OCI-M2 (cell line): ENCODE results near the gene SRGAP3.
"Not testable (repeated sequence)": the region's sequence is repeated elsewhere in the genome, so short reads cannot be mapped to it uniquely, and the experiment has no call there.

Source experiments
- DNase-seq: peaks from one replicate; lab custom pipeline; 2025; ENCODE audit not compliant: unreplicated experiment; lab: John Stamatoyannopoulos, UW

Gene SRGAP3

DNA sequence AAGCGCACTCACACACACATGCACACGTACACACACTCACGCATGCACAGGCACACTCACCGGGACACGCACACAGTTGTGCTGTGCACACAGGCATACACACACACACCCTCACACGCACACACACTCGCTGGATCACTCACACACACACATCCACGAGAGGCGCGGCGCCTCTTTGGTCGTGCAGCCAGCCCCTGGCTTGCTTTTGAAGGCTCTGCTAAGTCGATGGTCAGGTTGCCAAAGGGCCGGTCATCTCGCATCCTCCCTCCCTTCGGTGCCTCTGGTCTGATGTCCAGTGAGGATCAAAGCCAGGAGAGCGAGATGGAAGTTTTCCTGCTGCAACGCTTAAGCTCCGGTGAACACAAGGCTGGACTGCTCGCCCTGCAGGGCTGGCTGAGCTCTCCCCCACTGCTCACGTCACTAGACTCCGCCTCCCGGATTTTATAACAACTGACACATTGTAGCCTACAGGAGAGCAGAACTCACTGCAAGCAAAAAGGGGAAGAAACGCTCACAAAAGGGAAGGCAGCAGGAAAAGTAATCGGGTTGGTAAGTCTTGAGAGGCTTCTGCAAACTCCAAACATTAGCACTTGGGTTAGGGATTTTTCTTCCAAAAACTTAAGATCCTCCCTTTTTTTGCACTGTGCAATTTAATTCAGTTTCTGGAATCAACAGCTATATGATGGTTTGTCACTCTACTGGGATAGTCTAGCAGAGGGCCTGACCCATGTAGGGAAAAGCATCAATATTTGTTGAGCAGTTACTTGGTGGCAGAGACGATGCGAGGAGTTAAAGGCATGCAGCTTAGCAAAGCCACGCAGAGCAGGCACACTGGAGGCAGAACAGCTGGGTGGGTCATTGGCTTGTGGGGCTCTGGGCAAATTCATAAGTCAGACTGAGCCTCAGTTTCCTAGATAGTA, at the start of gene SRGAP3:
TSS of gene SRGAP3 (minus strand) at position 374 of the 920 bp plus-strand sequence. CDS start 695 bp downstream, outside the sequence.
- DNase-seq: peak; percentile 57

DNA sequence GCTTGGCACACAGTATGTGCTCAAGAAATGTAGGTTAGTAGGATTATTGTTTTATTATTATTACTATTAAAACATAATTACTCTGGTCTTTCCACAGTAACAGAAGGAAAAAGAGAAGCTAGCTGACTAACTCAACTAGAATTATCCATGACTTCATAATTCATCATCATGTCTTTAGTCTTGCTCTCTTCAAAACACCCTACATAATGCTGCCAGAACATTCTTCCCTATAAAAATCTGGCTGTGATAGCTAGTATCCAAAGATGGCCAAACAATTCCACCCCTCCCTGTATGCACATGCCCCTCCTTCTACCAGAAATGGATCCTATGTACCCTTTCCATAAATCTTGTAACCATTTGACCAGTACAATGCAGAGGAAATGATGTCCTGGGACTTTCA, 48.8 kb upstream of the SRGAP3 start:
- no peak for DNase-seq

DNA sequence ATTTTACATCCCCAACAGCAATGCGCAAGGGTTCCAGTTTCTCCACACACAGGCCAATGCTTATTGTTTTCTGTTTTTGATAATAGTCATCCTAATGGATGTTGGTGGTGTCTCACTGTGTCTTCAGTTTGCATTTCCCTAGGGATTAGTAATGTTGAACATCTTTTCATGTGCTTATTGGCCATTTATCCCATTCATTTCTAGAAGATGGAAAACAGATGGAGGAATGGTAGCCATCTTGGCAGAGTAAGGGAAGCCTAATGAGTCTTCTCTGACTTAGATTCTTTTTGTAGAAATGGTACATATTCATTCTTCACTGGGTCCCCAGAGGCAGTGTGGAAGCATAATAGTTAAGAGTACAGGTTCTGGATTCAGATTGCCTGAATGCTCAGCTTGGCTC, 46.8 kb upstream of the SRGAP3 start:
- no peak for DNase-seq

DNA sequence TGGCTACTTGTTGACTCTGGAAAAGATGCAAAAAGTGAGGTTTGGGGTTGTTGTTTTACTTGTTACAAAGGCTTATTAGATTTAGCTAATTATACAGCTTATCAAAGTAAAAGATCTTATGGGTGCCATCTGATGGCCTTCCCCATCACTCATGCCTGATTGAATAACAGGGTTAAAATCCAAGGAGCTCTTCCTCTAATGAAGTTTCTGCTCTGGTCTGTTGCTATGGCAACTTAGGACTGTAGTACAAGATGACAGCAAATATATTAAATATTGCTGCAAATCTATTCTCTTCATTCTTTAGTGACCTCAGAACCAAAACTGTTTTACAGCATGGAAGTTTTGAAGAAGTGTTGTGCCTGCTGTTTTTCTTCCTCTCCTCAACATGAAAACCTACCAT, 45.6 kb upstream of the SRGAP3 start:
- DNase-seq: no peak

DNA sequence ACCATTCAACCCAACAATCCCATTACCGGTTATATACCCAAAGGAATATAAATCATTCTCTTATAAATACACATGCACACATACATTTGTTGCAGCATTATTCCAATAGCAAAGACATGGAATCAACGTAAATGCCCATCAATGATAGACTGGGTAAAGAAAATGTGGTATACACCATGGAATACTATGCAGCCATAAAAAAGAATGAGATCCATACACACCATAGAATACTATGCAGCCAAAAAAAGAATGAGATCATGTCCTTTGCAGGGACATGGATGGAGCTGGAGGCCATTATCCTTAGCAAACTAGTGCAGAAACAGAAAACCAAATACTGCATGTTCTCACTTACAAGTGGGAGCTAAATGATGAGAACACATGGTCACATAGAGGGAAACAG, 44.5 kb upstream of the SRGAP3 start:
- not testable (repeated sequence) for DNase-seq

DNA sequence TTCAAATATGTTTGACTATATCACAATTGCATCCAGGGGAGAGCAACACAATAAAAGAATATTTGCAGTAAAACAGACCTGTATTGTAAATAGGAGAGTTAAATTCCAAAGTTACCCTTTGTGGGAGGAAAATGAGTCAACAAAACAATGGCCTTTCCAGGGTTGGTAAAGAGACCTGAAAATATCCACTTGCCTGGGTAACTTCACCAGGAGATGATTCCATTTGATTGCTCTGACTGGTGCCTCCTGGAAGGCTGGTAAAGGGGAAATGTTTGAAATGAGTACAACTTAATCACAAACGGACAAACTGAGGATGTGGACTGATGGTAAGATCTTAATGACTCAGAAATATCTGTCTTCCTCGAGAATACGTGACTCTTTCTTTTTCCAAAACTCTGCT, 43.6 kb upstream of the SRGAP3 start:
- no peak for DNase-seq

DNA sequence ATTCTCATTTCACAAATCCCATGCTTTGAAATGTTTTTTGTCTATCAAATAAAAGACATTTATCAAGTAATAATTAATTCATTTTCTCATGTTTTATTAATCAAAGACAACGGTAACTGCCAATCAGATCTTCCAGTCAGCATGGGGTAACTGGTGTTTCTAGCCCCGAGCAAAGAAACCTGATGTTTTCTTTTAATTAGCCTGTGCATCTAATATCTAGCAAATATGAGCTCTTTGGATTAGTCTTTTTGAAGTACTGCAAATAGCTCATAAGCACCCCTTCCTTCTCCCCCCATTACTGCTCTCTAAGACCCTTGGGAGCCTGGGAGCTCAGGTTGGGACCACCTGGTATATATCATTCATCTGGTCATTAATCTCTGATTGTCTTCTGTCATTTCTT, 43.1 kb upstream of the SRGAP3 start:
- DNase-seq: no peak

DNA sequence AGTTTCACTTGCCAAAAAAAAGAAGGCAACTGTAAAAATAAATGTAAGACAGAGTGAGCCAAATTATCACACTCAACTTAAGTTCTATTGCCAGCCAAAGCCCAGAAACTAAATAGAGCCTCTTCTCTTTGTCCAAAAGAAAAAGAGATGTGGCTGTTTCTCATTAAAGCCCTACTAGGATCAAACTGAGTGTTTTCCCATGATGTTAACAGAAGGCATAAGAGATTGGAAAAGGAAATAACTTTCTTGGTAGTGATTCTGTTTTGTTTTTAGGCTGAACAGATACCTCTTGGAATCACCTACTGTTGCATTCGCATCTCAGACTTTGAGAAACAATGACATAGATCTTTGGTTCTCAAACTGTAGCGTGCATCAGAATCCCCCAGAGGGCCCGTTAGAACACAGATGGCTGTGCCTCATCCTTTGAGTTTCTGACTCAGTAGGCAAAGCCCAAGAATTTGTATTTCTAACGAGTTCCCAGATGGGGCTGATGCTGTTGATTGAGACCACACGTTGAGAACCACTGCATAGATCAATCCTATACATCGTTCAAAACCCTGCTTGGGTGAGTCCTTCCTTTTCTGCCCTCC, 42.5 kb upstream of the SRGAP3 start:
- no peak for DNase-seq

DNA sequence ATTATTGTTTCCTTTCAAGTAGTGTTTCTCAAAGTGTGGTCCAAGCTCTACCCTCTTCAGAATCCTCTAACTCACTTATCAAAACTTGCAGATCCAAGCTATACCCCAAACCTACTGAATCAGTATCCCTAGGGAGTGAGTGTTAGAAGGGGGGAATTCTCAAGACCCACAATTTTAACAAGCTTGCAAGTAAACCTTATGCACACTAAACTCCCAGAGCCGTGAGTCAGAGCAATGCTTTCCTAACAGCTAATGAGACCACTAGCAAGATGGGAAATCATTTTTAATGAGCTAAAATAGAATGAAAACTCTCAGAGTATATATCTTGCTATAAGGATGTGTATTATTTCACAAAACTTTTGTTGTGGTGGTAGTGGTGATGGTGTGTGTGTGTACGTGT, 41.1 kb upstream of the SRGAP3 start:
- no peak for DNase-seq

DNA sequence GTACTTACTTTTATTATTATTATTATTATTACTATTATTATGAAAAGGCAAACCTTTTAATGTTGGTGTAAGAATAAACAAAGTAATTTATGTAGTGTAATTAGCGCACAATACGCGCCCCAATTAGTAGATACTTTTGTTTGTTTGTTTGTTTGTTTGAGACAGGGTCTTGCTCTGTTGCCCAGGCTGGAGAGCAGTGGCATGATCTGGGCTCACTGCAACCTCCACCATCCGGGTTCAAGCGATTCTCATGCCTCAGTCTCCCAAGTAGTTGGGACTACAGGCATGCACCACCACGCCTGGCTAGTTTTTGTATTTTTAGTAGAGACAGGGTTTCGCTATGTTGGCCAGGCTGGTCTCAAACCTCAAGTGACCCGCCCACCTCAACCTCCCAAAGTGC, 32.1 kb upstream of the SRGAP3 start:
- DNase-seq: not testable (repeated sequence)

DNA sequence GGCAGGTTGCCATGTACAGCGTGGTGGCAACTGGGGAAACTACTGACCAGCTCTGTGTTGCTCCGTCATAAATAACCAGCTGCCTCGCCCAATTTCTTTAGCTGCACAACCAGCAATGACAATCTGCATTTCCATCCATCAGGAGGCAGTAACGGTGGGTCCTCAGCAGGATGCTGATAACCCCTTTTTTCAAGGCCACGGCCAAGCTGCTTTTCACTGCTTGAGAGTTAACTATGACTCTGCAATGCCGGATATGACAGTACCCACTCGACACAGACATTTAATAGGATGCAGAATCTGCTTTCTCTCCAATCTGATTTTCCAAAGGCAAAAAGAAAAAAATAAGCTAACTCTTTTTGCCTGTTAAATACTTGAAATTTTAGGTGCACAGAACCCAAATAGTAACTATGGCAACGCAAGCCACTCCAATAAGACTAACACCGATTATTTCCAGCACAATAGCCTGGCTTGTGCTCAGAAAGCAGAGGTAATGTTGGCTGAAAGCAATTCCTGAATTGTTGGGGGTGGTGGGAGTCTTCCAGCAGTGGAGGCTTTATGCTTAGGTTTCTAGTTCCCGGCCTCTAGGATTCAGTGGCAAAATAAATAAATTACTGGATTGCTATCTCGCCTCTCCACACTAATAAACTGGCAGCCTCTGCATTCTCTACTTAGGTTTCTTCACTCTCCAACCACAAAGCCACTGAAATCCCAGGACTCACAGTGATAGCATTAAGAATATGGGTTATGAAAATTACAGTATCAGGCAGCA, 31.2 kb upstream of the SRGAP3 start:
- no peak for DNase-seq

DNA sequence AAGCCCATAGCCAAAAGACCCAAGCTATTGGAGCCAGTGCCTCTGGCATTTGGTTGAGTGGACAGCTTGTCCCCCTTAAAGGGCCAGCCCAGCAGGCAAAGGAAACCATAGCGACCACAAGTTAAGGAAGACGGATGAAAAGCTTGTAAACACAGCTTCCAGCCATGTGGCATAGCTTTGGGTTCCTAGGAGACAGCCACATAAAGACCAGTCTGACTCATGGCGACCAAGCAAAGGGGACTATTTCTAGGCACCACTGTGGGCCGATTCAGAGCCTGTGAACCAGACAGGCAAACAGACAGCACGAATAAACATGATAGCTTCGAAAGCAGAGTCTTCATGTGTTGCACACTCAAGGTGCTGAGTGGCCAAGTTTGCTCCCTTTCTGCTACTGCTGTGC, 30.5 kb upstream of the SRGAP3 start:
- no peak for DNase-seq

DNA sequence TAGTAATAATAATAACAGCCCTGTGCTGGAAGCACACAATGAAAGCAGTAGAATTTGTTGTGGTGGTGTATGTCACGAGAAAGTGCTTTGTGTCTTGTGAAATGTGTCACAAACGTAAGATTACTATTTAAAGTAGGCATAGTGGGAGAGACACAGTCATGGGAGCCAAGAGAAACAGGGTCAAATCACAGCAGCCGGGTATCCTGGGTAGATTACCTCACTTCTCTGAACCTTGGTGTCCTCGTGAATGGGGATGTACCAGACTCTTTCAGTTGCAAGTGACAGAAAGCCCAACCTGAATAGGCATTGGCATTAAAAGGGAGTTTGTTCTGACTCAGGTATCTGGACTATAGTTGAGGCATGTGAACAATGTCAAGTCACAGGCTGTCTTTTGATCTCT, 29.1 kb upstream of the SRGAP3 start:
- DNase-seq: no peak

DNA sequence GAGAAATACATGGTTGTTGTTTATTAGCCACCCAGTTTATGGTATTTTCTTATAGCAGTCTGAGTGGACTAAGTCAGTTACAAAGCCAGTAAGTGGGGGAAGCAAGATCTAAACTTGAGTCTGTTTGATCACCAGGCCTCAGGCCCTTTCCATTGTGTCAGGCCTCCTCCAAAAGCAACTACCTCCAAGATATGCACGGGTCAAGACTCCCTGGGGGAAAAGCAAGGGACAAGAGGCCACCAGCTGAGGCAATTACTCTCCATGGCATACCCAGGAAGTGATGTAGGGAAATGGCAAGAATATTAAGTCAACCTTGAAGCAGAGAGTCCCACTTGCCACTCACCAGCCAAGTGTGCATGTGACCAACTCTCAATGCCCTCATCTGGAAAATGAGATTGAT, 28.6 kb upstream of the SRGAP3 start:
- no peak for DNase-seq

DNA sequence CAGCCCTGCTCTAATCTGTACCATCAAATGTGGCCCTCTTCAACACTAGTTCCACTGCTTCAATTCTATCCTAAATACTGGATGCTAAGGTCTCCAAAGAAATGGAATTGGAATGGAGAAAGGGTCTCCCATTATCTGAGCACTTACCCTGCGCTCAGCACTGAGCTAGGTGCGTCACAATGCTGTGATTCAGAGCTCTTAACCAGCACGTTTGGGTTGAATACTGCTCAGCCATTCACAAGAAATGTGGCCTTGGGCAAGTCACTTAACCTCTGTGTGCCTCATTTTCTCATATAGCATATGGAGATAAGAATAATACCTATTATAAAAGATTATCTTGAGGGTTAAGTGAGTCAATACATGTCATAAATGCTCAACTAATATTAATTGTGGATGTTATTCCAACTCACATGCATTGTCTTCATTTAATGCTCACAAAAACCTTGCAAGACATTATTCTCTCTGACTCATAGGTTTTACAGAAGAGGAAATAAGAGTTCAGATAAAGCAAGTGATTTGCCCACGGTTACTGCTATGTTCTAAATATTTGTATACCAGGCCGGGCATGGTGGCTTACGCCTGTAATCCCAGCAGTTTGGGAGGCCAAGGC, 27.4 kb upstream of the SRGAP3 start:
- DNase-seq: no peak

DNA sequence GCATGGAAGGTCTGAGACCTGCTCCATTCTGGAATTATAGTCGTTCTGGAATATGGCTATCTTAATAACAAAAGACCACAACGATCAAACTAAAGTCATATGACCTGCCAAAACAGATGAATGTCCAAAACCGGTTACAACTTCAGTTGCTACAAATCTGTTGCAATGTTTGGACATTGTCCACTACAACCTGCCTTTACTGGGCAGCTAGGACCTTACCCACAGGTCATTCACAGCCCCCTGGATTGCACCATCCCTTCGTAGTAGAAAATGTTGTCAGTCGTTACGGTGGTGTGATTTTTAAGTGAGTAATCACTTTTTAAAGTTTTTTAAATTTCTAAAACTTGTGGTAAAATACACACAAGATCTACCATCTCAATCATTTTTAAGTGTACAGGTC, 22.5 kb upstream of the SRGAP3 start:
- no peak for DNase-seq

DNA sequence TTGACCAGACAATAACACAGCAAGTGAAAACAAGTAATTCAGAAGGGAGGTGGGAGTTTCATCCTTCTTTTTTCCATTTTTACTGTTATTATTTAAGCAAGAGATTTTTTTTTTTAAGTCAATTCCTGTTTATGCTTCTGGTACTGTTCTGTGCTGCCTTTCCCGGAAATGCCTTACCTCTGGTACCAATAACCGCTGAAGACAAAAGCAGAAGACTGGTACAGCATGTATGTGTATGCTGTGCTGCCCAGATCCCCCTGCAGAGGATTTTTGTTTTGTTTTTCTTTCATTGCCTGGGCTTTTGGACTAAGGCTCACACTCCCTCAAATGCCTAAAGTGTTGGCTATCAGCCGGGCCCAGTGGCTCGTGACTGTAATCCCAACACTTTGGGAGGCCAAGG, 21.3 kb upstream of the SRGAP3 start:
- no peak for DNase-seq

DNA sequence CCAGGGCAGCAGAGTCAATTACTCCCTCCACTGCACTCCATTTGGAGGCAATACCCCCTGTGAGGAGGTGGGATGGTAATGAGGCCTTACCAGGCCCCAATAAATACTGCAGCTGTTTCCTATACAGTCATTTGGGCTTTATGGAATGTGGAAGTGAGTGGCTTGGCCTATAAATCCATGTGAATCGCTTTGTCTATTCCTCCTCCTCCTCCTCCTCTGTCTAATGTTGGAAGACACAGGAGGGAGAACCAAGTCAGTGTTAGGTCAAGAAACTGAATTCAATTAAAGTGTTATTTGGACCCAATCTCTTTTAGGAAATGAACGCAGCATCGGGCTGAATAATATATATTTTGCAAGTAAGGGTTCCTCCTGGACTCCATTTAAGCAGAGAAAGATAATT, 17.3 kb upstream of the SRGAP3 start:
- no peak for DNase-seq

DNA sequence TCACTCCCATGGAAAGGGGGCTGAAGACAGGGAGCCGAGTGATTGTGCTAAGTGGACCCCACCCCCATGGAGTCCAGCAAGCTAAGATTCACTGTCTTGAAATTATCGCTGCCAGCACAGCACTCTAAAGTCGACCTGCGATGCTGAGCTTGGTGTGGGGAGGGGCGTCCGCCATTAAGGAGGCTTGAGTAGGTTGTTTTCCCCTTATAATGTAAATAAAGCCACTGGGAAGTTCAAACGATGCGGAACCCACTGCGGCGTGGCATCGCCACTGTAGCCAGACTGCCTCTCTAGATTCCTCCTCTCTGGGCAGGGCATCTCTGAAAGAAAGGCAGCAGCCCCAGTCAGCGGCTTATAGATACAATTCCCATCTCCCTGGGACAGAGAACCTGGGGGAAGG, 10.9 kb upstream of the SRGAP3 start:
- DNase-seq: no peak

DNA sequence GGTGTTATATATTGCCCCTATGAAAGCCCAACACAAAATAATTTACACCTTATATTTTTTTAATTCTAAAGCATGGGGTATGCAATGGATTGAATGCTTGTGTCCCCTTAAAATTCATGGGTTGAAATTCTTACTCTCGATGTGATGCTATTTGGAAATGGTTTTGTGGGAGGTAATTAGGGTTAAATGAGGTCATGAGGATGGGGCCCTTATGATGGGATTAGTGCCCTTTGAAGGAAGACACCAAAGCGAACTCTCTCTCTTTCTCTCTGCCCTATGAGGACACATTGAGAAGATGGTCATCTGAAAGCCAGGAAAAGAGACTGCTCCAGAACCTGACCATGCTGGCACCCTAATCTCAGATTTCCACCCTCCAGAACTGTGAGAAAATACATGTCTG, 7.6 kb upstream of the SRGAP3 start:
- DNase-seq: no peak

DNA sequence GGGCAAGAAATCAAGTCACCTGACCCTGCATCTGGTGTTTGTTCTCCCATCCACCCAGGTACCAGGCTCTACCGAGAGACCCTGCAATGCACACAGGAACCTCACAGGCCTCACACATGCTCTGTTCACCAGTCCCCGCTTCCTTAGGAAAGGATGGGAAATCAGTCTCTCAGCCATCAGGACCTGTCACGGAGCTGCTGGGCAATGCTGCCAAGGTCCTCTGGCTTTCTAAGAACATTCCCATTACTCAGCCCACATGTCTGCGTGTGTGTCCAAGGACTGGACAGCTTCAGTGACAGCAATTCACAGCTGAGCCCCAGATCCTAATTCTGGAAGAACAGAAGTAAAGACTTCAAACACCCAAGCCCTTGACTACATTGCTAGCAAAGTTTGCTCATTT, 6.5 kb upstream of the SRGAP3 start:
- no peak for DNase-seq

DNA sequence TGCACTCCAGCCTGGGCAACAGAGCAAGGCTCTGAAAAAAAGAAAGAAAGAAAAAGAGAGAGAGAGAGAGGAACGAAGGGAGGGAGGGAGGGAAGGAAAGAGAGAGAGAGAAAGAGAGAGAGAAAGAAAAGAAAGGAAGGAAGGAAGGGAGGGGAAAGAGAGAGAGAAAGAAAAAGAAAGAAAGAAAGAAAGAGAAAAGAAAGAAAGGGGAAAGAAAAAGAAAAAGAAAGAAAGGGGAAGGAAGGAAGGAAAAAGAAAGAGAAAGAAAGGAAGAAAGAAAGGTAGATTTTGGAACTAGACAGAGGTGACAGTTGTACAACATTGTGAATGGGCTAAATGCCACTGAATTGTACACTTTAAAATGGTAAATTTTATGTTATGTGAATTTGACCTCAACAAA, 5.3 kb upstream of the SRGAP3 start:
- DNase-seq: no peak
